GM10266 (cell line): ENCODE measurements around the gene CTSC.

ENCODE experiments used
- DNase-seq: peaks from one replicate; pipeline ENCODE4 v3.0.0; 2012; ENCODE audit errors: extremely low spot score
- TF ChIP-seq, protein P1 (sequence below): IDR thresholded peaks from 2 replicates; pipeline ENCODE4 v1.5.1; 2012; ENCODE audit warnings: mild to moderate bottlenecking, low read depth; ENCODE audit not compliant: control insufficient read depth, insufficient read depth; ENCODE audit errors: missing control alignments

Gene CTSC

DNA sequence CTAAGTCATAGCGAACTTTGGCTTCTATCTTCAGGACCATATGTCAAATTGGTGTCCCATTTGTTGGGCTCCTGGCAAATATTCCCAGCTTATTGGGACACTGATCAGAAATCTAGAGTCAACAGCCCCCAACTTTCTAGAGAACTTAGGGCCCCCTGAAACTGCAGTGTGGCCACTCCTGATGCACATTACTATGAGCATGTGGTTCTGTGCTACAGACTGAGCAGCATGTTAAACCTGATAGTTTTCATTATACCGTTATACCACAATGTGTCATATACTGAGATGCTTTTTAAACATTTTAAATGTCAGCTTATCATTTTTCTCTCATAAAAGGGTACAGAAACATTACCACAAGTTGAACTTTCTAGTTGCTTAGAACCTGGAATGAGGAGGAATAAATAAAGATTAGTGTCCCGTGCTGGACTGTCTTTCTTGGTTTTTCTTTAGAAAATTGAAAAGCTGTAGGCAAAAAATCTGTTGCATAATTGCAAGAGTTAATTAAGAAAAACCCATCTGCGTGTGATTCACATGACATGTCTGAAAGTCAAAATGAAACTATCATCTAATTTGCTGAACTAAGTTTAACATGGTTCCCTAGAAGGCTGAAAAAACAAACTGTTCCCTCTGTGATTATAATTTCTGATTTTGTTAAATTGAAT, 16.4 kb upstream of the CTSC start:
- TF ChIP-seq, protein P1, sequence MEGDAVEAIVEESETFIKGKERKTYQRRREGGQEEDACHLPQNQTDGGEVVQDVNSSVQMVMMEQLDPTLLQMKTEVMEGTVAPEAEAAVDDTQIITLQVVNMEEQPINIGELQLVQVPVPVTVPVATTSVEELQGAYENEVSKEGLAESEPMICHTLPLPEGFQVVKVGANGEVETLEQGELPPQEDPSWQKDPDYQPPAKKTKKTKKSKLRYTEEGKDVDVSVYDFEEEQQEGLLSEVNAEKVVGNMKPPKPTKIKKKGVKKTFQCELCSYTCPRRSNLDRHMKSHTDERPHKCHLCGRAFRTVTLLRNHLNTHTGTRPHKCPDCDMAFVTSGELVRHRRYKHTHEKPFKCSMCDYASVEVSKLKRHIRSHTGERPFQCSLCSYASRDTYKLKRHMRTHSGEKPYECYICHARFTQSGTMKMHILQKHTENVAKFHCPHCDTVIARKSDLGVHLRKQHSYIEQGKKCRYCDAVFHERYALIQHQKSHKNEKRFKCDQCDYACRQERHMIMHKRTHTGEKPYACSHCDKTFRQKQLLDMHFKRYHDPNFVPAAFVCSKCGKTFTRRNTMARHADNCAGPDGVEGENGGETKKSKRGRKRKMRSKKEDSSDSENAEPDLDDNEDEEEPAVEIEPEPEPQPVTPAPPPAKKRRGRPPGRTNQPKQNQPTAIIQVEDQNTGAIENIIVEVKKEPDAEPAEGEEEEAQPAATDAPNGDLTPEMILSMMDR: no peak
- no peak for DNase-seq

DNA sequence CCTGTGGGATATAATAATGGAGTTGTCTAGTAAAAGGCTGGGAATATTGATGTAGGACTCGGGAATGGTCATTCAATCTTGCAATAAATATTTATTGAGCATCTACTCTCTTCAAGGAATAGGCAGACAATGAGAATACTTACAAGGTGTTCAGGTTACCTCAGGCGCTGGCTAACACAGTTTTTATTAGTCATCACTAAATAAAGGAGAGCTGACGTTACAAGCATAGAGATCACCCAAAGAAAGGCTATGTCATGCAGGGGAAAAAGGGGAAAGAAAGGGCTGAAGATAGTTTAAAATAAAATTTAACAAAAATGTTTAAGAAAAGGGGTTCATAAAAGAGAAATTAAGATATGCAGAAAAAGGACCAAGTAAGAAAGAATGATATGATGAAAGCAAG, 15.8 kb upstream of the CTSC start:
- TF ChIP-seq, protein P1: no peak
- no peak for DNase-seq

DNA sequence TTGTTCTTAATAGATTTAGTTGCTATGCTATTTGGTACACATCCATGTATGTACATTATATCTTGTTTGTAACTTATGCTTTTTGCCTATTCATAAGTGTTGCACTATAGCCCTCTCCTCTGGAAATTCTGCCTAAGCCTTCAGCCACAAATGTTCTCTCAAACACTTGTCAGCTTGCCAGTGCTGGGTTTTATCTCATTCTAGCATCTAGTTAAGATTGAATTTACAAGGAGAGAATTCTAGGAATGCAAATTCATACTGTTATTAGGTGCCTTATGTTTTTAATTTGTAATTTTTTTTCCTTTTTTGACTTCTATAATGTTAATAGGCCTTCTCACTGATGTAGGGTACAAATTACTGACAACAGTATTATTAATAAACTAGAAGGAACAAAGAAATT, 14.6 kb upstream of the CTSC start:
- DNase-seq: no peak
- TF ChIP-seq, protein P1: no peak

DNA sequence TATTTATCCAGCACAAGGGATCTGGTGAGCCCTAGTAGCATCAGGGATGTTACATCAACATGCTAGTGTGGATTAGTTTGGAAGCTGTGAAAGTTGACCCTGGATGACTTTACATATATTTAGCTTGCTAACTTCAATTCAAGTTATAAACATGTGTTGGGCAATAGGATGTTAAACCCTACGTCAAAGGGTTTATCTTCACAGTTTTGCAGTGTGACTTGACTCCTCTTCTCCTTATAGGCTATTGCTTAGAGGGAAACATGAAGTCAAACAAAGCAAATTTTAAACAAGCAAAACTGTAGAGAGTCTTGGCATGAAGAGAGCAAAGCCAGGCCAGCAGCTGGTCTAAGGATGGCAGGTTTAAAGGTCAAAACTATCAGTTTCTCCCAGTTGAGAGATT, 11.3 kb upstream of the CTSC start:
- TF ChIP-seq, protein P1: no peak
- no peak for DNase-seq

DNA sequence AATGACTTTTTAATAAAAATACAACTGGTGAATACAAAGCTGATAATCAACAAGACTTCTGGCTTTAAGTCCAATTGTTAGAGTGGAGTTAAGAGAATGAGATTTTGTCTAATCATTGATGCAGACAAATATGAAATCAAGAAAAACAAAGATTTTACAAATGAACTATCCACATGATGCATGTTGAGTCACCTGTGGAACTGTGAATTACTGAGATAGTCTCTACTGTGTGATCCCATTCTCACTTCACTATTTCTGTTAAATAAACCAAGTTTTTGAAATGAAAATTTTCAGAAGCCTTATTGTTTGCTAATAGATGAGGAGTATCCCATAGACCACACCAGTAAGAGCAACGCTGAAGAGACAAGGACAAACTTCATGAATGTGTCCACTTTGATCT, 8.4 kb upstream of the CTSC start:
- no peak for DNase-seq

DNA sequence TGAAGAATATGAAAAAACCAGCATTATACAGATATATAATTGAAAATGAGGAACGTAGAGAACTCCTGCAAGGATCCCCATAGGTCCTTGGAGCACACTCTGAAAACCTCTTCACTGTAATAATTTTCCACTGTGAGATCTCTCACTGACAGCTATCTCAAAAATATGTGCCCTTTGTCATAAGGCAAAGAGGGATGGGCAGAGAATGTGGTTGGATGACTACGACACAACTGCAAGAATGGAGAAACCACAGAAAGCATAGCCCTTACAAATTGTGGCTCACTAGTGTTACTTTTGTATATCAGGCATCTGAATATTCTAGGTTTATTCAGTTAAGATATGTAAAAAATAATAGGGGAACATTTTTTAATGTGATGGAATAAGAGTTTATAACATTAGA, 7.9 kb upstream of the CTSC start:
- no peak for DNase-seq
- TF ChIP-seq, protein P1: no peak

More for the DNA sequence above, 8.4 kb upstream of the CTSC start:
- TF ChIP-seq, protein P1: no peak

DNA sequence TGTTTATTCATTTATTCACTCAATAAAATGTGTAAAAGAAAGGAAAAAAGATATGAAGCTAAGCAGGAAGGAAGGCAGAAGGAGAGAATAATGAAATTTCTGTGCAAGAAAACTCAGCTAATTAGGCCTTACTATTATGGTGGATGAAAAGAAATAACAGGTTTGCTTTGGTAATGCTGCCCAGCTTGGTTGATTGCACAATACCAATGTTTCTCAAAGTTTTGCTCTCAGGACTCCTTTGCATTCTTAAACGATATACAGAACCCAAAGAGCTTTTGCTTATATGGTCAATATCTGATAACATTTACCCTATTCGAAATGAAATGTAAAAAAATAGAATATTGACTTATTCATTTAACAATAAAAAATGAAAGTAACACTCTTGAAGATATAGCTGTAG, 7.3 kb upstream of the CTSC start:
- TF ChIP-seq, protein P1: no peak
- DNase-seq: no peak
